Erythroblast (primary cell): ENCODE measurements around the gene CACNA1I.

Source experiments
- GATA1 ChIP-seq: IDR thresholded peaks from 2 replicates; pipeline ENCODE4 v1.6.1; 2011; ENCODE audit warnings: low read depth, mild to moderate bottlenecking, control low read depth, low read length, moderate library complexity
- POLR2A ChIP-seq: IDR thresholded peaks from 2 replicates; pipeline ENCODE4 v1.6.1; 2011; ENCODE audit warnings: mild to moderate bottlenecking, low read length

- TF ChIP-seq POLR2A (no peak), GATA1 (no peak)
Measured at GRCh38 chr22:39530692-39531331, 39.7 kb upstream of the CACNA1I start.
